ENCODE measurements around the gene CPA5.

DNA sequence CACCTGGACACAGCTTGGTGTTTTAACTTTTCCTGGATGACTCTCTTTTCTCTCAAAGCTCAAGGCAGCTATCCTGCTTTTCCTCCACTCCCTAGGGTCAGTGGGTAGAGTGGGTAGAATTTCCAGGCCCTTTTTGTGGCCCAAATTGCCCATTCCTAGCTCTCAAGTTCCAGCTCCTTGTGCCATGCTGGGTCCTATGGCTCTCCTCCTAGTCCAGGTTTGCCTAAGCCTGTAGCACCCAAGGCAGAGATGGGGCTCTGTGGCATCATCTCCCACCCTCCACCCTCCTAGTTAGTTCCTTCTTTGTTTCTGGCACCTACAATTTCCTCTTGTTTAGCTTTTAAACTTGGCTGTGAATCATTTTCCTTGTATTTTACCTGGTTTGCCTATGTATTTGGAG is 42.0 kb upstream of the CPA5 start:
- TF ChIP-seq NR2C2 (IDR thresholded peaks at IDR 0.05; ENCODE audit: borderline replicate concordance, control insufficient read depth, insufficient read length, low read depth) = no peak
- TF ChIP-seq, protein P1, sequence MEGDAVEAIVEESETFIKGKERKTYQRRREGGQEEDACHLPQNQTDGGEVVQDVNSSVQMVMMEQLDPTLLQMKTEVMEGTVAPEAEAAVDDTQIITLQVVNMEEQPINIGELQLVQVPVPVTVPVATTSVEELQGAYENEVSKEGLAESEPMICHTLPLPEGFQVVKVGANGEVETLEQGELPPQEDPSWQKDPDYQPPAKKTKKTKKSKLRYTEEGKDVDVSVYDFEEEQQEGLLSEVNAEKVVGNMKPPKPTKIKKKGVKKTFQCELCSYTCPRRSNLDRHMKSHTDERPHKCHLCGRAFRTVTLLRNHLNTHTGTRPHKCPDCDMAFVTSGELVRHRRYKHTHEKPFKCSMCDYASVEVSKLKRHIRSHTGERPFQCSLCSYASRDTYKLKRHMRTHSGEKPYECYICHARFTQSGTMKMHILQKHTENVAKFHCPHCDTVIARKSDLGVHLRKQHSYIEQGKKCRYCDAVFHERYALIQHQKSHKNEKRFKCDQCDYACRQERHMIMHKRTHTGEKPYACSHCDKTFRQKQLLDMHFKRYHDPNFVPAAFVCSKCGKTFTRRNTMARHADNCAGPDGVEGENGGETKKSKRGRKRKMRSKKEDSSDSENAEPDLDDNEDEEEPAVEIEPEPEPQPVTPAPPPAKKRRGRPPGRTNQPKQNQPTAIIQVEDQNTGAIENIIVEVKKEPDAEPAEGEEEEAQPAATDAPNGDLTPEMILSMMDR (IDR thresholded peaks at IDR 0.05 in 2 of 3, conservative IDR thresholded peaks at IDR 0.05 in 1 of 3; ENCODE audit: control insufficient read depth in 2 of 3, extremely low read depth in 1 of 3, insufficient read depth in 1 of 3, low read depth in 3 of 3, low read length in 3 of 3) = no peak
- TF ChIP-seq, protein P2, sequence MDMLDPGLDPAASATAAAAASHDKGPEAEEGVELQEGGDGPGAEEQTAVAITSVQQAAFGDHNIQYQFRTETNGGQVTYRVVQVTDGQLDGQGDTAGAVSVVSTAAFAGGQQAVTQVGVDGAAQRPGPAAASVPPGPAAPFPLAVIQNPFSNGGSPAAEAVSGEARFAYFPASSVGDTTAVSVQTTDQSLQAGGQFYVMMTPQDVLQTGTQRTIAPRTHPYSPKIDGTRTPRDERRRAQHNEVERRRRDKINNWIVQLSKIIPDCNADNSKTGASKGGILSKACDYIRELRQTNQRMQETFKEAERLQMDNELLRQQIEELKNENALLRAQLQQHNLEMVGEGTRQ (IDR thresholded peaks at IDR 0.05; ENCODE audit: borderline replicate concordance, low read depth, low read length) = no peak
- TF ChIP-seq GABPA (IDR thresholded peaks at IDR 0.05; ENCODE audit: low read depth) = no peak
- TF ChIP-seq JUNB (IDR thresholded peaks at IDR 0.05) = no peak
- no peak for TF ChIP-seq POLR2AphosphoS5 (IDR thresholded peaks at IDR 0.05; ENCODE audit: low read length)
- TF ChIP-seq, protein P3, sequence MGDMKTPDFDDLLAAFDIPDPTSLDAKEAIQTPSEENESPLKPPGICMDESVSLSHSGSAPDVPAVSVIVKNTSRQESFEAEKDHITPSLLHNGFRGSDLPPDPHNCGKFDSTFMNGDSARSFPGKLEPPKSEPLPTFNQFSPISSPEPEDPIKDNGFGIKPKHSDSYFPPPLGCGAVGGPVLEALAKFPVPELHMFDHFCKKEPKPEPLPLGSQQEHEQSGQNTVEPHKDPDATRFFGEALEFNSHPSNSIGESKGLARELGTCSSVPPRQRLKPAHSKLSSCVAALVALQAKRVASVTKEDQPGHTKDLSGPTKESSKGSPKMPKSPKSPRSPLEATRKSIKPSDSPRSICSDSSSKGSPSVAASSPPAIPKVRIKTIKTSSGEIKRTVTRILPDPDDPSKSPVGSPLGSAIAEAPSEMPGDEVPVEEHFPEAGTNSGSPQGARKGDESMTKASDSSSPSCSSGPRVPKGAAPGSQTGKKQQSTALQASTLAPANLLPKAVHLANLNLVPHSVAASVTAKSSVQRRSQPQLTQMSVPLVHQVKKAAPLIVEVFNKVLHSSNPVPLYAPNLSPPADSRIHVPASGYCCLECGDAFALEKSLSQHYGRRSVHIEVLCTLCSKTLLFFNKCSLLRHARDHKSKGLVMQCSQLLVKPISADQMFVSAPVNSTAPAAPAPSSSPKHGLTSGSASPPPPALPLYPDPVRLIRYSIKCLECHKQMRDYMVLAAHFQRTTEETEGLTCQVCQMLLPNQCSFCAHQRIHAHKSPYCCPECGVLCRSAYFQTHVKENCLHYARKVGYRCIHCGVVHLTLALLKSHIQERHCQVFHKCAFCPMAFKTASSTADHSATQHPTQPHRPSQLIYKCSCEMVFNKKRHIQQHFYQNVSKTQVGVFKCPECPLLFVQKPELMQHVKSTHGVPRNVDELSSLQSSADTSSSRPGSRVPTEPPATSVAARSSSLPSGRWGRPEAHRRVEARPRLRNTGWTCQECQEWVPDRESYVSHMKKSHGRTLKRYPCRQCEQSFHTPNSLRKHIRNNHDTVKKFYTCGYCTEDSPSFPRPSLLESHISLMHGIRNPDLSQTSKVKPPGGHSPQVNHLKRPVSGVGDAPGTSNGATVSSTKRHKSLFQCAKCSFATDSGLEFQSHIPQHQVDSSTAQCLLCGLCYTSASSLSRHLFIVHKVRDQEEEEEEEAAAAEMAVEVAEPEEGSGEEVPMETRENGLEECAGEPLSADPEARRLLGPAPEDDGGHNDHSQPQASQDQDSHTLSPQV (IDR thresholded peaks at IDR 0.05) = no peak
- no peak for TF ChIP-seq MYC (IDR thresholded peaks at IDR 0.05; ENCODE audit: insufficient read depth, insufficient read length, insufficient replicate concordance, low read length, severe bottlenecking)
- no peak for TF ChIP-seq ATF7 (IDR thresholded peaks at IDR 0.05; ENCODE audit: low read depth)
- TF ChIP-seq HDAC2 (IDR thresholded peaks at IDR 0.05) = no peak
- no peak for TF ChIP-seq ZNF217 (IDR thresholded peaks at IDR 0.05)
- no peak for TF ChIP-seq YY1 (IDR thresholded peaks at IDR 0.05; ENCODE audit: low read depth, low read length)
- no peak for TF ChIP-seq ZZZ3 (IDR thresholded peaks at IDR 0.05; ENCODE audit: control insufficient read depth, insufficient read length, low read depth)
- TF ChIP-seq SMC3 (IDR thresholded peaks at IDR 0.05; ENCODE audit: borderline replicate concordance, low read length) = no peak

All from GM12878 (cell line).